ENCODE measurements around the gene SERPINH1. TPM values are rescaled to one million over a fixed set of nuclear protein-coding genes. Genes with fewer than 3 reads are reported as not detected.

SERPINH1 gene
- total RNA-seq, 4 donors from 2014 or later, result 102 to 167 (median 143) TPM

DNA sequence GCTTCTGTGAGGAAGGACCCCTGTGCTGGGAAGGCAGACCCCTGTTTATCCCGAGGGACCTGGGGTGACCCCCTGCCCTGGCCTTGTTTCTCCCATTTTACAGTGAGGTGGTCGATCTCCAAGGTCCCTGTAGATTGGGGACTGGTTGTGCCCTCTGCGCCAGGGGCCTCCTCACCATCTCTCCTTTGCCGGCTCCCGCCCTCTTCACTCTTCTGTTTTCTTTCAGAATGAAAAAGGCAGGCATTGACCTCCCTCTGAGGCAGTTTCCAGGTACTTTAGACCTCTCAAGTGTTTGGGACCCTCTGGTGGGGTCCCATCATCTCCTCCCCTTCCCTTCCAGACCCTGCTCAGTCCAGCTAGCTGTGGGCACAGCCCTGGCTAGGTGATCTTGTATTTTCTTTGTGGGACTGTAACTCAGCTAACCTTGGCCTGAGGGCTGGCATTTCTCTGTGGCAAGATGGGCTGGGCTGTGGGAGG lies 1.5 kb downstream of the SERPINH1 start:
- intact Hi-C loops (cut with DNase I), result no loop called here
- H3K27ac ChIP-seq, result peak overlapping the region; percentile 99 to 100 (median 100)
- no peak for TF ChIP-seq POLR2A (IDR thresholded peaks at IDR 0.05)
- TF ChIP-seq, protein P1, sequence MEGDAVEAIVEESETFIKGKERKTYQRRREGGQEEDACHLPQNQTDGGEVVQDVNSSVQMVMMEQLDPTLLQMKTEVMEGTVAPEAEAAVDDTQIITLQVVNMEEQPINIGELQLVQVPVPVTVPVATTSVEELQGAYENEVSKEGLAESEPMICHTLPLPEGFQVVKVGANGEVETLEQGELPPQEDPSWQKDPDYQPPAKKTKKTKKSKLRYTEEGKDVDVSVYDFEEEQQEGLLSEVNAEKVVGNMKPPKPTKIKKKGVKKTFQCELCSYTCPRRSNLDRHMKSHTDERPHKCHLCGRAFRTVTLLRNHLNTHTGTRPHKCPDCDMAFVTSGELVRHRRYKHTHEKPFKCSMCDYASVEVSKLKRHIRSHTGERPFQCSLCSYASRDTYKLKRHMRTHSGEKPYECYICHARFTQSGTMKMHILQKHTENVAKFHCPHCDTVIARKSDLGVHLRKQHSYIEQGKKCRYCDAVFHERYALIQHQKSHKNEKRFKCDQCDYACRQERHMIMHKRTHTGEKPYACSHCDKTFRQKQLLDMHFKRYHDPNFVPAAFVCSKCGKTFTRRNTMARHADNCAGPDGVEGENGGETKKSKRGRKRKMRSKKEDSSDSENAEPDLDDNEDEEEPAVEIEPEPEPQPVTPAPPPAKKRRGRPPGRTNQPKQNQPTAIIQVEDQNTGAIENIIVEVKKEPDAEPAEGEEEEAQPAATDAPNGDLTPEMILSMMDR (IDR thresholded peaks at IDR 0.05), result no peak
- no peaks in the 10 kb centered on the region for H3K27me3 ChIP-seq
- WGBS, 2 donors, result 29% methylated on average over 5 of the region's 5 CpGs
- H3K9me3 ChIP-seq, result no peaks in the 10 kb centered on the region
- H3K4me1 ChIP-seq, result peaks cover 31 to 72% of the 10 kb centered on the region in 2 donors
- DNase-seq, result no peak
- H3K4me3 ChIP-seq (replicated peaks in 1 of 3), result peak overlapping the region; percentile 43 to 95 (median 91)
- H3K36me3 ChIP-seq, result peaks cover 21 to 26% of the 10 kb centered on the region in 2 donors

DNA sequence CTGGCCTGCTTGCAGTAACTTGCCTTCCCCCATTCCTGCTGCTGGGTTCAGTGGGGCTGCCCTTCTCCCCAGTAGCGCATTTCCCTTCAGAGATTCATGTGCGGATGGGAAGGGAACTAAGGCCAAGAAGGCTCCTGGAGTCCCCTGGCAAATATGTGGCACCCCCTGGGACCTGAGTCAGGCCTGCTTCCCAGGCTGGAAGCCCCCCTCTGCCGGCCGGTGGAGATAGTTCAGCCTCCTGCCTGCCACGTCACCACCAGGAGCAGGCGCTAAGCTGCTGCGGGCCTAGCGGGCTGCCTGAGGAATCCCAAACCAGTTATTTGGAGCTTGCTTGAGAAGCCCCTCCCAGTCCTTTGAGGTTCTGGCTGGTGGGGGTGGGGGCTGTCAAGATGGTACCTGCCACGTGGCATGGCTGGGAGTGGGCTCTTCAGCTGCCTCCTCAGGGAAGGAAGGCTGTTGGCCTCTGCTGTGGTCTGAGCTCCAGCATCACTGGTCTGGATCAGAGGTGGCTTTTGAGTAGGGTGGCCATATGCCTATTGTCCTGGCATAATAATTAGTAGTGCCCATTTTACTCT lies 2.0 kb downstream of the SERPINH1 start:
- TF ChIP-seq, protein P1 (IDR thresholded peaks at IDR 0.05), result peak in 4 of 6 experiments; percentile 12 to 33 (median 24)
- no peak for TF ChIP-seq POLR2A (IDR thresholded peaks at IDR 0.05)
- intact Hi-C loops (cut with DNase I), result no loop called here
- DNase-seq, result peak in 1 of 2 donors; percentile 44

DNA sequence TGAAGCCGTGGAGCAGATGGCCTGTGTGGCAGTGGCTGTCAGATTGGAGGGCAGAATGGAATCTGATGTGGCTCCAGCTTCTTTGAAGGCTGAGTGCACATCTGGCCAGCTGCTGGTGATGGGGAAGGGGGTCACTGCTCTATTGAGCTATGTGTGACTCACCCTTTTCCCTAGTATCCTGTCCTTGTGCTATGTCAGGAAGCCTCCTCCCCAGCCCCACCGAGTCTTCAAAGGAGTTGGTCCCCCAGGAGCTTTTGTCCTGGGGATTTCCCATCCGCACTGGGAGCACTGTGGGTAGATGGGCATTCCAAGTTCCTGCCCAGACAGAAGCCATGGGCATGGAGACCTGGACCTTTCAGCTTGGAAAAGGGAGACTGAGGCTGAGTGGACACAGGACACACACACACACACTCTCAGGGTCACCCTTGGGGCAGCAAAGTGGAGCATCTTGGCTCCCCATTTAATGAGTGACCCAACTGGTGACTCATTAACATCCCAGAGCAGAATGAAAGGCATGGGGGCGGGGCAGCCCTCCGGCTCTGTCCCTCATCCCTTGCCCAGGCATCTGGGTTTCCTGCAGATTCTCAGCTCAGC lies 3.3 kb downstream of the SERPINH1 start:
- peaks cover 20 to 55% of the 10 kb centered on the region in 2 donors for H3K4me1 ChIP-seq
- peak overlapping the region in 2 of 3 donors; percentile 100 for H3K27ac ChIP-seq
- H3K27me3 ChIP-seq, result no peaks in the 10 kb centered on the region
- no peak for TF ChIP-seq POLR2A (IDR thresholded peaks at IDR 0.05)
- TF ChIP-seq, protein P1 (IDR thresholded peaks at IDR 0.05), result no peak
- no peaks in the 10 kb centered on the region for H3K9me3 ChIP-seq
- intact Hi-C loops (cut with DNase I), result no loop called here
- H3K4me3 ChIP-seq (replicated peaks in 1 of 3), result no peak overlapping the region
- WGBS, 2 donors, result 75 to 82% methylated on average over 4 to 5 of the region's 5 CpGs
- peaks cover 39 to 44% of the 10 kb centered on the region in 2 donors for H3K36me3 ChIP-seq
- DNase-seq, result no peak

More for the DNA sequence above, 2.0 kb downstream of the SERPINH1 start:
- WGBS, 2 donors, result 5 to 26% methylated on average over 4 to 9 of the region's 9 CpGs
- Histone ChIP-seq H3K27ac (peak overlapping the region; percentile 99 to 100 (median 100)), H3K4me1 (peaks cover 25 to 67% of the 10 kb centered on the region in 2 donors), H3K36me3 (peaks cover 26 to 31% of the 10 kb centered on the region in 2 donors), H3K27me3 (no peaks in the 10 kb centered on the region), H3K4me3 (replicated peaks in 1 of 3) (peak overlapping the region in 1 of 3 donors; percentile 91), H3K9me3 (no peaks in the 10 kb centered on the region)

DNA sequence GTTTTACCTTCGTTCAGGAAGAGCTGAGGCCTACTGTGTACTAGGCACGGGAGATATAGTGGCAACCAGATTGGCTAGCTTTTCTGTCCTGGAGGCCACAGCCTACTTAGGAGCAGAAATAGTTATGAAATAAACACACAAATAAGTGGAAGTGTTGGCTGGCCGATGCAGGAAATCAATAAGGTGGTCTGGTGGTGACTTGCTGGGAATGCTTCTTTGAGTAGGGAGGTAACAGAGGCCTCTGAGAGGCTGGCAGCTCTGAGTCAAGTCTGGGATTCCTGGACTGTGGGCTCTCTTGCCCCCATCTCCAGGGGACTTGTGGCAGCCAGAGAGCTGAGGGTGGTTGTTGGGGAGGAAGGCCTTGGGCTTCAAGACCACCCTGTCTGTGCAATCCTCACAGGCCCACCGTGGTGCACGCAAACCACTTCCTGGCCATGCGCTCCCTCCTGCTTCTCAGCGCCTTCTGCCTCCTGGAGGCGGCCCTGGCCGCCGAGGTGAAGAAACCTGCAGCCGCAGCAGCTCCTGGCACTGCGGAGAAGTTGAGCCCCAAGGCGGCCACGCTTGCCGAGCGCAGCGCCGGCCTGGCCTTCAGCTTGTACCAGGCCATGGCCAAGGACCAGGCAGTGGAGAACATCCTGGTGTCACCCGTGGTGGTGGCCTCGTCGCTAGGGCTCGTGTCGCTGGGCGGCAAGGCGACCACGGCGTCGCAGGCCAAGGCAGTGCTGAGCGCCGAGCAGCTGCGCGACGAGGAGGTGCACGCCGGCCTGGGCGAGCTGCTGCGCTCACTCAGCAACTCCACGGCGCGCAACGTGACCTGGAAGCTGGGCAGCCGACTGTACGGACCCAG lies 4.1 kb downstream of the SERPINH1 start:
- Histone ChIP-seq H3K4me1 (peaks cover 20 to 50% of the 10 kb centered on the region in 2 donors), H3K27ac (no peak overlapping the region), H3K36me3 (peaks cover 47 to 52% of the 10 kb centered on the region in 2 donors), H3K4me3 (replicated peaks in 1 of 3) (no peak overlapping the region), H3K27me3 (no peaks in the 10 kb centered on the region), H3K9me3 (no peaks in the 10 kb centered on the region)
- 76 to 82% methylated on average over 11 to 15 of the region's 43 CpGs for WGBS, 2 donors
- no peak for TF ChIP-seq POLR2A (IDR thresholded peaks at IDR 0.05)
- TF ChIP-seq, protein P1 (IDR thresholded peaks at IDR 0.05), result no peak
- no peak for DNase-seq
- intact Hi-C loops (cut with DNase I), result no loop called here
